Liver (tissue), 10 donors: ENCODE data around the gene NGRN. TPM values are rescaled to one million over a fixed set of nuclear protein-coding genes. Genes with fewer than 3 reads are reported as not detected.

Experiments
- DNase-seq: peaks from one replicate; pipeline ENCODE4 v3.0.0-alpha.2; 2017; ENCODE audit warnings: low spot score
- H3K27ac ChIP-seq, 2 donors: one replicate each; pipeline ENCODE4 v1.7.0; 2013; ENCODE audit warnings: inconsistent platforms in 2 of 2, low read length in 2 of 2, control low read depth in 1 of 2, low read depth in 1 of 2, mild to moderate bottlenecking in 1 of 2
- H3K27me3 ChIP-seq, 4 donors: one replicate each; pipeline versions ENCODE4 v1.6.1 to v1.7.0; 2013; ENCODE audit warnings: low read length in 3 of 4, inconsistent platforms in 1 of 4, mild to moderate bottlenecking in 1 of 4, moderate library complexity in 1 of 4; ENCODE audit not compliant: control insufficient read depth in 4 of 4, insufficient read depth in 4 of 4
- H3K36me3 ChIP-seq, 4 donors: one replicate each; pipeline versions ENCODE4 v1.6.1 to v1.7.0; 2013; ENCODE audit warnings: low read length in 3 of 4, mild to moderate bottlenecking in 3 of 4, low read depth in 1 of 4, moderate library complexity in 1 of 4; ENCODE audit not compliant: control insufficient read depth in 4 of 4, insufficient read depth in 3 of 4
- H3K4me1 ChIP-seq, 4 donors: one replicate each; pipeline versions ENCODE4 v1.6.1 to v1.7.0; 2013; ENCODE audit warnings: low read length in 3 of 4, mild to moderate bottlenecking in 3 of 4, moderate library complexity in 1 of 4; ENCODE audit not compliant: control insufficient read depth in 4 of 4, insufficient read depth in 4 of 4
- H3K4me3 ChIP-seq, 3 donors: one replicate each; pipeline versions ENCODE4 v1.6.1 to v1.7.0; 2013; ENCODE audit warnings: low read length in 3 of 3, control low read depth in 1 of 3, low read depth in 1 of 3, mild to moderate bottlenecking in 1 of 3
- H3K9ac ChIP-seq, 2 donors: one replicate each; pipeline ENCODE4 v1.7.0; 2013; ENCODE audit warnings: low read length in 2 of 2, mild to moderate bottlenecking in 2 of 2, moderate library complexity in 2 of 2, control low read depth in 1 of 2, low read depth in 1 of 2
- H3K9me3 ChIP-seq, 4 donors: one replicate each; pipeline versions ENCODE4 v1.6.1 to v1.7.0; 2013; ENCODE audit warnings: low read length in 3 of 4; ENCODE audit not compliant: control insufficient read depth in 4 of 4
- ATF3 ChIP-seq: IDR thresholded peaks from 2 replicates; pipeline ENCODE4 v1.6.1; 2016; ENCODE audit warnings: antibody characterized with exemption
- CTCF ChIP-seq: fragments of 150-350 bp; IDR thresholded peaks from 2 replicates; pipeline ENCODE4 v1.5.1; 2017; ENCODE audit warnings: improper control_type of control experiment, low read depth, low read length; ENCODE audit not compliant: missing input control
- EGR1 ChIP-seq, 2 donors: IDR thresholded peaks; 2 replicates each; pipeline ENCODE4 v1.6.1; 2016 to 2018; ENCODE audit warnings: antibody characterized with exemption in 2 of 2, low read depth in 2 of 2
- HNF4A ChIP-seq, 2 donors: conservative IDR thresholded peaks; 2 replicates each; pipeline ENCODE4 v1.6.1; 2016; ENCODE audit warnings: antibody characterized with exemption in 2 of 2, mild to moderate bottlenecking in 2 of 2
- HNF4G ChIP-seq: IDR thresholded peaks from 2 replicates; pipeline ENCODE4 v1.6.1; 2016; ENCODE audit warnings: antibody characterized with exemption
- JUND ChIP-seq, 2 donors: IDR thresholded peaks; 2 replicates each; pipeline ENCODE4 v1.6.1; 2016; ENCODE audit warnings: antibody characterized with exemption in 2 of 2
- RAD21 ChIP-seq, 2 donors: IDR thresholded peaks; 2 replicates each; pipeline ENCODE4 v1.6.1; 2016; ENCODE audit warnings: antibody characterized with exemption in 2 of 2, mild to moderate bottlenecking in 2 of 2
- SP1 ChIP-seq: IDR thresholded peaks from 2 replicates; pipeline ENCODE4 v1.6.1; 2018; ENCODE audit warnings: antibody characterized with exemption, mild to moderate bottlenecking
- YY1 ChIP-seq: IDR thresholded peaks from 2 replicates; pipeline ENCODE4 v1.6.1; 2016; ENCODE audit warnings: antibody characterized with exemption, mild to moderate bottlenecking
- WGBS: extraction: QIAGEN DNeasy Blood & Tissue Kit; methylation state at CpG from one replicate; pipeline ENCODE4 v1.1.7; 2013; 5-methylcytosine and 5-hydroxymethylcytosine counted together
- polyA plus RNA-seq, 2 donors: library from polyadenylated mRNA; stranded (reverse) in 1 of 2; unstranded in 1 of 2; fragments of 200-250 nt in 1 of 2; fragments of >200 nt in 1 of 2; fragmentation: Nextera tagmentation in 1 of 2; extraction: Ambion mirVana in 1 of 2; gene quantifications; one replicate each; pipeline versions ENCODE4 v1.2.1 to v1.2.3, GENCODE V29; 2013 to 2015
- small RNA-seq: library from RNA; depleted of rRNA; stranded (forward); fragments of <200 nt; gene quantifications from one replicate; pipeline ENCODE3, GENCODE V24; 2014
- total RNA-seq, 2 donors: library from RNA; depleted of rRNA; stranded (reverse); fragments of >200 nt; gene quantifications; one replicate each; pipeline ENCODE4 v1.2.3, GENCODE V29; 2014
- donor health status: healthy.
- donor health status: healthy.
- donor health status: healthy.
- donor health status: healthy.
- donor health status: healthy.

The NGRN gene
- total and polyA plus RNA-seq, 4 donors, result 22.8 to 26.6 (median 24.9) TPM

GRCh38 chr15:90320062-90320884, 54.8 kb downstream of the NGRN start:
- Histone ChIP-seq H3K4me1 (peaks cover 1 to 15% (median 10%) of the 10 kb centered on the region in 4 donors), H3K4me3 (no peak overlapping the region), H3K27ac (no peak overlapping the region), H3K9ac (no peak overlapping the region), H3K36me3 (no peaks in the 10 kb centered on the region), H3K9me3 (no peaks in the 10 kb centered on the region), H3K27me3 (no peaks in the 10 kb centered on the region)
- TF ChIP-seq HNF4G (no peak), CTCF (peak; percentile 100), RAD21 (IDR thresholded peaks at IDR 0.05) (peak; percentile 97 to 99)
- 12% methylated on average over 17 of the region's 17 CpGs for WGBS
- DNase-seq, result peak; percentile 74

- H3K4me3 ChIP-seq, result no peak overlapping the region
- H3K36me3 ChIP-seq, result no peaks in the 10 kb centered on the region
- H3K27ac ChIP-seq, result no peak overlapping the region
- H3K9me3 ChIP-seq, result no peaks in the 10 kb centered on the region
- DNase-seq, result no peak
- no peaks in the 10 kb centered on the region for H3K27me3 ChIP-seq
- 70% methylated on average over 1 of the region's 1 CpG for WGBS
- no peak overlapping the region for H3K9ac ChIP-seq
- TF ChIP-seq HNF4A (conservative IDR thresholded peaks at IDR 0.05), result no peak
- no peak for TF ChIP-seq ATF3
- TF ChIP-seq EGR1 (IDR thresholded peaks at IDR 0.05; ENCODE audit: low read depth in 2 of 2), result no peak
- no peak for TF ChIP-seq JUND (IDR thresholded peaks at IDR 0.05)
- no peak for TF ChIP-seq SP1
- TF ChIP-seq YY1, result no peak
- peaks cover 1 to 11% (median 5%) of the 10 kb centered on the region in 4 donors for H3K4me1 ChIP-seq
Measured at GRCh38 chr15:90320885-90321278, 55.4 kb downstream of the NGRN start.

Small RNAs within 50 kb of the gene (small RNA-seq; reads per million reads assigned to genes)
- gene AC091167.3, result not detected
- gene RN7SL736P, result not detected

Other genes starting within 250 kb of the NGRN start
- gene IDH2, start 163.2 kb upstream of the NGRN start, total RNA-seq, result 100 to 1,000 TPM; 149 to 318 TPM
- gene IDH2, start 163.2 kb upstream of the NGRN start, polyA plus RNA-seq, result 100 to 1,000 TPM; 278 to 339 TPM
- gene SEMA4B, start 64.3 kb upstream of the NGRN start, total RNA-seq, result 10 to 100 TPM; 38.8 to 52.2 TPM
- 10 to 100 TPM; 14.3 to 15.2 TPM for gene SEMA4B, start 64.3 kb upstream of the NGRN start, polyA plus RNA-seq
- gene CIB1, start 31.7 kb upstream of the NGRN start, total RNA-seq, result 10 to 100 TPM; 14.9 to 19.5 TPM
- 100 to 1,000 TPM in 1 of 2 donors, 10 to 100 TPM in 1; 79.1 to 107 TPM for gene CIB1, start 31.7 kb upstream of the NGRN start, polyA plus RNA-seq
- 1 to 10 TPM; 6.7 to 8.6 TPM for gene GDPGP1, start 31.5 kb upstream of the NGRN start, total RNA-seq
- 1 to 10 TPM; 2.5 to 3.5 TPM for gene GDPGP1, start 31.5 kb upstream of the NGRN start, polyA plus RNA-seq
- gene TTLL13, start 16.1 kb upstream of the NGRN start, total RNA-seq, result under 1 TPM in 1 of 2 donors, not detected in 1; 0.08 TPM
- gene TTLL13, start 16.1 kb upstream of the NGRN start, polyA plus RNA-seq, result under 1 TPM in 1 of 2 donors, not detected in 1; 0.17 TPM
- gene ZNF774, start 86.6 kb downstream of the NGRN start, total RNA-seq, result 1 to 10 TPM in 1 of 2 donors, under 1 TPM in 1; 0.19 to 1.0 TPM
- under 1 TPM; 0.39 to 0.57 TPM for gene ZNF774, start 86.6 kb downstream of the NGRN start, polyA plus RNA-seq
- gene IQGAP1, start 122.6 kb downstream of the NGRN start, total RNA-seq, result 10 to 100 TPM; 37.7 to 50.1 TPM
- 10 to 100 TPM in 1 of 2 donors, 1 to 10 TPM in 1; 9.2 to 11.3 TPM for gene IQGAP1, start 122.6 kb downstream of the NGRN start, polyA plus RNA-seq